Measurements from ENCODE around the gene C17orf78. TPM values are rescaled to one million over a fixed set of nuclear protein-coding genes. Genes with fewer than 3 reads are reported as not detected.
"Not testable (repeated sequence)": the region's sequence is repeated elsewhere in the genome, so short reads cannot be mapped to it uniquely, and the experiment has no call there.

C17orf78 gene
- total RNA-seq (2014; rRNA removed; shearing (Covaris generic)): not detected in 2 replicates

DNA sequence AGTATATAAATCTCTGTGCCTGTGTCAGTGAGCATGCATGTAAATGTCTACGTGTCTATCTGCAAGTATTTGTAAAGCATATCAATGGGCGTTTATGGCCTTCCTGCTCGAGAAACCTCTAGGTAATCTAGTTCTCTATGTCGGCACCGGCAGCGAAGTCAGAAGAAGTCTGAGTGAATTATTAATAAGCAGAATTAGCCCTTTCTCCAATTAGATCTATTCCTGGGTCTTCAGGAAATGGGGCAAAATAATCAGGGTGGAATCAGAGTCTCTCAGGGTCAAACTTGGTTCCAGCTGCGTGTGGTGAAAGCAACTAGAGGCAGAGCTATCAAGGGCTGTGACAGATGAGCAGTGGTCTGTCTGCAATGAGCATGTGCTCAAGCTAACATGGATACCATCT lies at the start of gene C17orf78:
Gene C17orf78, plus strand, starts transcription at position 280 of the 400 bp plus-strand sequence. Its CDS starts 108 bp downstream, at position 388.
- DNase-seq (ENCODE audit: low spot score): no peak

DNA sequence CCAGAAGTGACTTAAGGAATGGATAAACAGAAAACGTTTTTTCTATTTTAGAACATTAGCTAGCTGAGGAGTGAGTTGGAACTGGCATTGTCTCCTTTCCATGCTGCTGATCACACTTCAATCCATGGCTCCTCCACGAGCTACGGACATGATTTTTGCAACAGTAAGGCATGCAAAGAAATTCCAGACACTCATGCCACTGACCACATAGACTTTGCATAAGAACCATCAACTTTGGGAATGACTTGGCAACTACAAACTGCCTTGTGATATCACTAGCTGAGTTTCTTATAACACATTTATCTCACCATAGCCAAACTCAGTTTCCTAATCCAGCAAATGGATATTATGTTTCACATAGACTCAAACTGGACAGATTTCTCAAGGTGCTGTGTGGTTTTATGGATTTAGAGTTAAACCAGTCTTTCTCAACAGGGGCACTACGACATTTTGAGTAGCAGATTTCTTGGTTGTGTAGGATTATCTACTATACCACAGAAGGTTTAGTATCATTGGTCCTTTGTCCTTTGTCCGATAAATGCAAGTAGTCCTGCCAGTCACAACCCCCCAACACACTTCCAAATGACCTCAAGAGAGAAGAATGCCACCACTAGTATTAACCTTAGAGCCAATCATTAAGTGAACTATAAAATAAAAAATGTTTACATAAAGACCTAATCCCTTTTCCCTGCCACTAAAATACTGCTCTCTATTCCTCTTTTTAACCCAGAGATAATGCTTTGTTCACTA lies 48.3 kb upstream of the C17orf78 start:
- peak; percentile 47 for DNase-seq (ENCODE audit: low spot score)

DNA sequence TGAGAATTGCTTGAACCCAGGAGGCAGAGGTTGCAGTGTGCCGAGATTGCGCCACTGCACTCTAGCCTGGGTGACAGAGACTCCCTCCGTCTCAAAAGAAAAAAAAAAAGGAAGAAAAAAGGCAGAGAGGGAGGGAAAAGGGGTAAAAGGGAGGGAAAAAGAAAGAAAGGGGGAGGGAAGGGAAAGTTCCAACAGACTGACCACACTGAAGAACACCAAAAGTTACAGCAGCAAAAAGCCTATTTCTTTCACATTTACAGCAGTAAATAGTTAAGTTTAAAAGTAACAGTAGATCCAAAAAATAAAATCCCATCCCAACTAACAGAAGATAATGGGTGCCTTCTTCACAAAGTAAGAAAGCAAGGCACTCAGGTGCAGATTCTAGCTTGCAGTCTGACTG lies 36.9 kb upstream of the C17orf78 start:
- no peak for DNase-seq (ENCODE audit: low spot score)

DNA sequence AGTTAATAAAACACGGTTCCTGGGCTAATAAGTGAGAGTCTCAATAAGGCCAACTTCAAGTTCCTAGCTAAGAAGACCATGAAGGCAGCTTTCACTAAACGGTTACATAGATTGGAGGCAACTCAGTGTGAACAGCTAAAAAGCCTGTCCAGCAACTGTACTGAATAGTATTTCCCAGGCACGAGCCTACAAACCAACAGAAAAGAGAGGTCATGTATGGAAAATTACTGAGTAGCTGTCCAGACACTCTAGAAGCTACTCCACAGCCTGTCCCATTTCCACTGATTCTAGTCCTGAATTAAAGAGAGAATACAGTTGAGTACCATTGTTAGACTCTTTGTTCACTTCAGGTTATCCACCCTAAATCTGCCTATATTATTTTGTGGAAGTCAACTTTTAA lies 36.5 kb upstream of the C17orf78 start:
- DNase-seq (ENCODE audit: low spot score): no peak

DNA sequence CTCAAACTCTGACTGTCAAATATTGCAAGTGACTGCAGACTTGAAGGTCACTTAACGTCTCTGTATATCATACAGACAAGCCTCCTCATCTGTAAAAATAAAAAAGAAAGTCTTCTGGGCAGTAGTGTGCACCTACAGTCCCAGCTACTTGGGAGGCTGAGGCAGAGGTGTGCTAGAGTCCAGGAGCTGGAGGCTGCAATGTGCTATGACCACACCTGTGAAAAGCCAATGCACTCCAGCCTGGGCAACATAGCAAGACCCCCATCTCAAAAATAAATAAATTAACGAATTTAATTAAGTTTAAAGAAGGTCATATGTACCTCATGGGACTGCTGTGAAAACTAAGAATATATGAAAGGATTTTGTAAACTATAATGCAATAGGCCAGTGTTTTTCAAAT lies 35.0 kb upstream of the C17orf78 start:
- no peak for DNase-seq (ENCODE audit: low spot score)

DNA sequence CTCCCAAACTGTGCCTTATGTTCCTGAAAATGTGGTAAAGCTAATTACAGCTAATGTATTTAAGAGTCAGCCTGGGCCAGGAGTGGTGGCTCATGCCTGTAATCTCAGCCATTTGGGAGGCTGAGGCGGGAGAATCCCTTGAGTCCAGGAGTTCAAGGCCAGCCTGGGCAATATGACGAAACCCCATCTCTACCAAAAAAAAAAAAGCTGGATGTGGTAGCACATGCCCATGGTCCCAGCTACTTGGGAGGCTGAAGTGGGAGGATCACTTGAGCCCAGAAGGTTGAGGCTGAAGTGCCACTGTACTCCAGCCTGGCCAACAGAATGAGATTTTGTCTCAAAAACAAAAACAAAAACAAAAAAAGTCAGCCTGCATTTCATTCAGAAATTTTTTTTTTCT lies 33.2 kb upstream of the C17orf78 start:
- no peak for DNase-seq (ENCODE audit: low spot score)

DNA sequence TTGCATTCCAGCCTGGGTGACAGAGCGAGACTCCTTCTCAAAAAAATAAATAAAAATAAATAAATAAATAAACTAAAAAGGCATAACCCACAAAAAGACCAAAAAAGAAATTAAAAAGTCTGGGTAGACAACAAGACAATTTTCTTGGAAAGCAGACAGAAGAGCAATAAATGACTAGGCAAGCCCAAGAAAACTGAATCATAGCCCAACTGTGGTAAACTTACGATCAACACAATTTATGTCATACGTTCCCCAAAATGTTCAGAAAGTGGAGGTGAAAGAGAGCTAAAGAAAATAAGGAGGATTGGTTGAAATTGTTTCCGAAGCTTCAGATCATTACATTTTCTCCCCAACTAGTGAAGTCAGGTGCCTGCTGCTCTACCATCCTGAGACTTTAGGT lies 31.3 kb upstream of the C17orf78 start:
- no peak for DNase-seq (ENCODE audit: low spot score)

DNA sequence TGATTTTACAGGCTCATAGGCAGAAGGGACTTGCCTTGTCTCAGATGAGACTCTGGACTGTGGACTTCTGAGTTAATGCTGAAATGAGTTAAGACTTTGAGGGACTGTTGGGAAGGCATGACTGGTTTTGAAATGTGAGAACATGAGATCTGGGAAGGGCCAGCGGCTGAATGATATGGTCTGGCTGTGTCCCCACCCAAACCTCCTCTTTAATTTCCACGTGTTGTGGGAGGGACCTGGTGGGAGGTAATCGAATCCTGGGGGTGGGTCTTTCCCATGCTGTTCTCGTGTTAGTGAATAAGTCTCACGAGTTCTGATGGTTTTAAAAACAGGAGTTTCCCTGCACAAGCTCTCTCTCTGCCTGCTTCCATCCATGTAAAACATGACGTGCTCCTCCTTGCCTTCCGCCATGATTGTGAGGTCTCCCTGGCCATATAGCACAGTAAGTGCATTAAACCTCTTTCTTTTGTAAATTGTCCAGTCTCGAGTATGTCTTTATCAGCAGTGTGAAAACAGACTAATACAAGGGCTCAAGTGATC lies 28.9 kb upstream of the C17orf78 start:
- not testable (repeated sequence) for DNase-seq (ENCODE audit: low spot score)

DNA sequence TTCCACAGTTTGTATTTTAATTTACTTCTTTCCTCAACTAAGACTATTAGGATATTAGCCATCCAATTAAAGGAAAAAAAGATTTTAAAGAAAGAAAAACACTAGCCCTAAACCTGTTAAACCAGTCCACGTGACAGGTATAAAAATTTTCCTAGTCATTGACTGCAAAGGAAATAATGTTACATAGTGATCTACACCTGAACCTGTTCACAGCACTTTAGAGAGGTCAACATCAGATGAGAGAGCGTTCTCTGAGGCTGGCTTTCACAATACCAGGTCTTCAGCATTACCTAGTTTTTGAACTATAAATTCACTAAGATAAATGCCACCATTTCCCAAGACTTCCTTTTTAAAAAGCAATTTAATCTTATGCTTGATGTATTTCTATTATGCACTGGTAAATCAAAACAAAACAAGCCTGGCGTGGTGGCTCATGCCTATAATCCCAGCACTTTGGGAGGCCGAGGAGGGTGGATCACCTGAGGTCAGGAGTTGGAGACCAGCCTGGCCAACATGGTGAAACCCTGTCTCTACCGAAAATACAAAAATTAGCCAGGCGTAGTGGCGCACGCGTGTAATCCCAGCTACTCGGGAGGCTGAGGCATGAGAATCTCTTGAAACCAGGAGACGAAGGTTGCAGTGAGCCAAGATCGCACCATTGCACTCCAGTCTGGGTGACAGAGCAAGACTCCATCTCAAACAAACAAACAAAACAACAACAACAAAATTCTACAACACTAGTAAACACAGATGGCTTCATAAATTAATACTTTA lies 18.8 kb upstream of the C17orf78 start:
- not testable (repeated sequence) for DNase-seq (ENCODE audit: low spot score)

DNA sequence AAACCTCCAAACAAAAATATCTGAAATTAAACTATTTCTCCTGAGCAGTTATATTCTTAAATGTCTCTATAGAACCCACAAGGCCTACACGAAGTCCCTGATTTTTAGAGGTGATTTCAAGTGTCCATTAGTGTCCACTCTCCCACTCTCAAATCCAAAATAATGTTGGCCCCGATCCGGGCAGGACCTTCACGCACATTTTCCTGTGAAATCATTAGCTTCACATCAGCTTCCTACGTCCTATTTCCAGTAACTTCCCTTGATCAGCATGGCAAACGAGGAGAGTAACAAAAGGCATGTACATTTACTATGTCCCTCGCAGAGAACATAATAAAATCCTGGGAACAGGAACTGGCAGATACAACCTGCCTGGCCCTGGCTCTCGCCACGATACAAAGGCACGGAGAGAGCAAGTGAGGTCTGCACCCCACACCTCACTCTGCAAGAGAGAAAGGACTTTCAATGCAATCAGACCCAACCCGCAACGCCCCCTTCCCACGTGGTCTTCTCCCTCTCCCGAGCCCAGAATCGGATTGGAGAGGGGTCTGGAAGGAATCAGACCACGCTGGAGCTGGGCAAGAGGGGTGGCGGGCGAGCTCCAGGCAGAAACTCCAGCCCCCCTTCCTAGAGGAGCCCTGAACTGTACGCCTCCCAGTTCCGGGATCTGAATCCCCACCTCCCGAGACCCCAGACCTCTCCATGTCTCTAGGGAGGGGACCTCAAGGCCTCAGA lies 17.5 kb upstream of the C17orf78 start:
- DNase-seq (ENCODE audit: low spot score): peak; percentile 45

DNA sequence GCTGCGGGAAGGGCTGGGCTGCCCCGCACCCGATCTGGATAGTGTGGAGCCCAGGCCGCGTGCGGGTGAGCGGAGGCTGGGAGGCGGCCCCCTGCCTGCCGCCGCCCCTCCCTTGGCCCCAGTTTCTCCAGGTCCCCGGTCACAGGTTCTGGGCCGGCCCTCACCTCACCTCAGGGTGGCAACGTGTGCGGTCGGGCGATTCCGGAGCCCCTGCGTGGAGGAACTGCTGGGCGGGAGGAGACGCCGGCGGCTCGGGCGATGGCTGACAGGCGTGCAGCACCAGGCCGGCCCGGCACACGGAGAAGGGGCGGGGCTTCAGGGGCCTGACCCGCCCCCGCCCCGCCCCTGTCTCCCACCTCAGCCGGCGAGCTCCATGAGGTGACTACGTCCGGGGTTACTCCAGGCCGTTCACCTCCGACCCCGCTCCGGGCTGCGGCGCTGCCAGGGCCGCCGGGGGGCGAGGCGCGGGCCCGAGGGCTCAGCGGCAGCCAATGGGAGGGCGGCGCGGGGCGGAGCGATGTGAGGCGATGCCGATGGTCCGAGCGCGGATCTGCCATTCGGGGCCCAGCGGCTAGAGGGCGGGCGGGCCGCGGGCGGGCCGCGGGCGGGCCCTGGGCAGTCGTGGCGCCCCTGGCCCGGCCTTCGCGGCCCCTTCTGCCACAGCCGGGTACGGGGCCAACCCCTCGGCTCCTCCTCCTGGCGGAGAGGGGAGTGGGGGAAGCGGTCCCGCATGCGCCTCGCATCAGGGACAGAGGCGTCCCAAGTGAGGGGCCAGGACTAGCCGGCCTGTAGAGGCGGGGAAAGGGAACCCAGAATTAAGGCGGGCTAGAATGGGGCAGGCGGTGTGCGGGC lies 16.7 kb upstream of the C17orf78 start:
- DNase-seq (ENCODE audit: low spot score): peak; percentile 90

DNA sequence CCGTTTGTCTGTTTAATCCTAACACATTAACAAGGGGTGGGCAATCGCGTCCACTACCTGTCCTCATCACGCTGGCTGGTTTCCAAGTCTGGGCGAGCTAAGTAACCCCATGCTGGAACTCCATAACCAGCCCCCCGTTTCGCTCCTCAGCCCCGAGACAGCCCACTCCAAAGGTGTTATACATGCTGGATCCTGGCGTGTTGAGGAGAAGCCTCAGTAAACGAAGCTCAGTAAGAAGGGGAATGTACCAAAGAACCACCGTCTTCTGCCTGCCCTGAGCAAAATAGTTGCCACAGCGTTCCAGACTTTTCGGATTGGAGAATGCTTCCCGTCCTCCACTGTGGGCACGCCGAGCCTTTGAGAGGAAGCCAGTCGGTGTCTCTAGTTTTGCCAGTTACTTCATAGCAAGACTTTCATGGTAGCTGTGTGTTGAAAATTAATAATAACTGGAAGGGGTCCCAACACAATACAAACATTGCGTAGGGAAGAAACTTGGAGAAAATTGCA lies 16.1 kb upstream of the C17orf78 start:
- no peak for DNase-seq (ENCODE audit: low spot score)

DNA sequence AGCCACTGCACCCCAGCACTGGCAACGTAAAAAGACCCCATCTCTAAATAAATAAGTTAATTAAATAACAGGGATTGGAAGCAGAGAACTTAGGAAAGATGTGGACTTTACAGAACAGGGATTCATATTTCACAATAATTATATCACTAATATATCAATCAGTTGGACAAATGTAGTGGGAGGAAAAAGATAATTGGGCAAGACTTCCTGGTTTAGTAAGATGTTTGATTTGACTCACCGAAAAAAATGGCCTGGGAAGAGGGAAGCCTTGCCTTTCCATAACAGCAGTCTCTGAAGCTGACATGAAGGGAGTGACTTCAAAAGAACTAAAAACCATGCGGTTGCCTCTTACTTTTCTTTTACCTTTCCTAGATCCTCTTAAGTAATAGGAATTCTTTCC lies 15.2 kb upstream of the C17orf78 start:
- no peak for DNase-seq (ENCODE audit: low spot score)

DNA sequence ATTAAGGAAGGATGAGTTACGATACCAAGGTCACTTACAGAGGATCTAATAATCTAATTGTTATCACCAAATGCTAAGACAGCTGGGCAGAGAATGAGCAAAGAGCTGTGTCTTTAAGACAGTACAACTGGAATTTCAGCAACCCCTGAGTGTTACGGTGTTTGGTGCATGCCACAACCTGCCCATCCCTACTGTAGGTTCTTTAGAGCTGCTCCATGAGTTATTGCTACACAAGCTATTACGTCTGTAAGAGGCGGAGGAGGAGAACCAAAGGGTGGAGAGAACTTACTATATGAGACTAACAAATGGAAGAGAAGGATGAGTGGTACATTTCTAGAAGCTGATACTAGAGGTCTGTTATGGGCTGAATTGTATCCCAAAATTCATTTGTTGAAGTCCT lies 14.2 kb upstream of the C17orf78 start:
- no peak for DNase-seq (ENCODE audit: low spot score)

DNA sequence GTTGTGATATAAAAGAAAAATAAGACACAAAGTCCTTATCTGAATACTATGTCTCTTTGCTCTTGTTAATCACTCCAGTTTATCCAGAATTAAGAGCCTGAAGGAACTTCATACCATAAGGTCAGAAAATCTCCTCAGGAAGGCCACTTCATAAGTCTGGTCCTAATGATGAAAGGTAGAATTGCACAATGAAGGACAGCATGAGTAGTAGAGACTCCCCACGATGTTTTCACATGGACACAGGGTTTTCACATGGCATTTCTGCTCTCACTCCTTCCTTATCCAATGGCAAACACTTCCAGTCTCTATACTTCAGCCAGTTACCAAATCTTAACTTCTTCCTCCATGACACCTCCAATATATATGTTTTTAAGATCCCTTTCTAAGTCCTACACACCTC lies 10.2 kb upstream of the C17orf78 start:
- no peak for DNase-seq (ENCODE audit: low spot score)

DNA sequence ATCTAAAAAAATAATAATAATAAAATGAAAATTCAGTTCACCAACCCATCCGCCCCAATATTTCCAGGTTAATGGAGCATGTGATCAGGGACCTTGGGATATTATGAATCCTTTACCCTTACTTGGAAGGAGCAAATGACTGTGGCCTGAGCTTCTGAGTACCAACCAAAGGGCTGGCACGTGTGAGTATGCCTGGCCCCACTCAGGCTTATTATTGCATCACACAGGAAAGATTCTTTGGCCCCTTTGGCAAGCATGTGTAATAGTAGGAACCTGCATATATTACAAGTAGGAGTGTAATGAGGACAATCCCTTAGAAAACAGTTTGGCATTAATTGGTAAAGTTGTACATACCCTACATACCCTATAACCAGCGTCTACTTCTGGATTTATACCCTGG lies 7.2 kb upstream of the C17orf78 start:
- DNase-seq (ENCODE audit: low spot score): peak; percentile 25

DNA sequence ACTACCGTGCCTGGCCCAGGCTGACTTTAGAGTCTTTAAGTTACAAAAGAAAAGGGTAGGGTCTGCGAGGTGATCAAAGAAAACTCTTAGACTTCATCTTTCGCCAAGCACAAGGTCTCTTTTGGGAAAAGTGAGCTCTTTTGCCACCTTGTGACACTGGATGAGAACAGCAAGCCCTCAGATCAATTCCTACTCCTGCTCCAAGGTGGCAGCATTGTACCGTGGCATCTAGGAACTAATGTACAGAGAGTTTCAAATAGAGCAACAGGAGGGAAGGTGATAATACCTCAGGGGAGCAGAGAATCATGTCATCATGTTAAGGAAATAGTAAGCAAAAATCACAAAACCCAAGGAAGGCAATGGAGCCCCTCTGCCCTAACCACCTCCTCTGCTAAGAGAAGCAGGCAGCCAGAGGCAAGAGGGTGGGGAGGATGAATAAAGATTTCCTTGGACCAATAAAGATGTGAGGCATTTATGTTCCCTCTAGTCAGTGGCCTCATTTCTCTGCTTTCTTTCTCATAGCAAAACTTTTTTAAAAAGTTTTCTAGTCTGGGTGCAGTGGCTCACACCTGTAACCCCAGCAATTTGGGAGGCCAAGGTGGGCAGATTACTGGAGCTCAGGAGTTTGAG lies 2.1 kb upstream of the C17orf78 start:
- peak; percentile 84 for DNase-seq (ENCODE audit: low spot score)

DNA sequence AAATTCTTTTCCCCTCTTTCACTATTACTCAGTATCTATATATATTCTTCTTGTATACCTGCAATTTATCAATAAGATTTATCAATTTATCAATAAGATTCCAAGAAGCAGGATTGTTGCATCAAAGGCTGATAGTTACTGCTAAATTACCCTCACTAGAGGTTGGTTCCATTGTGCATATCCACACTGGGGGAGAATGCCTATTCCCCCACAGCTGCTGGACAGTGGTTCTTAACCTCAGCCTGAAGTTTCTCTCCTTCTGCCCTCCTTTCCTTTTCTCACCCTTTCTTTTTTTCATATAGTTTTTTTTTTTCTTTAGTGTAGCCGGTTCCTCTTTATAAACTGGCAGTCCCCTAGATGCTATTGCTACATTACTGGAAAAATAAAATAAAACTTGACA lies 6.3 kb downstream of the C17orf78 start:
- DNase-seq (ENCODE audit: low spot score): no peak

DNA sequence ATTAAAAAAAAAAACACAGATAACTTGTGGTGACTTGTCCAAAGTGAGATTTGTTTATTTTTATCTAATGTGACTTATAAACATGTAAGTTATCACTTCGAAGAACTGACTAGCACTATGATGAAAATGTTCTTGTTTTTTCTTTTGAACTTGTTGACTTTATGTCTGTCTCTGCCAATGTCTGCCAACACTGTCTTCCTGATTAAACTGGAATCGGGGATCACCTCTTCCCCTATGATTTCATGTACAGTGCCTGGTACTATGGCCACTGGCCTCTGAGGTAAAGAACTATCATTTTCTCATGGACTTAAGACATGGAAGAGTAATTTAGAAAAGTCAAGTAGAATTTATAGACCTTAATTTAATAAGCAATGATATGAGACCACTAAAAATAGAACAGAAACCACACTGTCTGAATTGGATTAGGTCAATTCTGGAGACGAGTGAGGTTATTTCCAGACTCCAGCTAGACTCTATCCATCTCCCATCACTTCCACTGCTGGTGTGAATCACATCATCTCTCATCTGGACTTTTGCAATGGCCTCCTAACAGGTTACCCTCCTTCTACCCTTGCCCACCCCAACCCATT lies 8.9 kb downstream of the C17orf78 start:
- DNase-seq (ENCODE audit: low spot score): no peak

DNA sequence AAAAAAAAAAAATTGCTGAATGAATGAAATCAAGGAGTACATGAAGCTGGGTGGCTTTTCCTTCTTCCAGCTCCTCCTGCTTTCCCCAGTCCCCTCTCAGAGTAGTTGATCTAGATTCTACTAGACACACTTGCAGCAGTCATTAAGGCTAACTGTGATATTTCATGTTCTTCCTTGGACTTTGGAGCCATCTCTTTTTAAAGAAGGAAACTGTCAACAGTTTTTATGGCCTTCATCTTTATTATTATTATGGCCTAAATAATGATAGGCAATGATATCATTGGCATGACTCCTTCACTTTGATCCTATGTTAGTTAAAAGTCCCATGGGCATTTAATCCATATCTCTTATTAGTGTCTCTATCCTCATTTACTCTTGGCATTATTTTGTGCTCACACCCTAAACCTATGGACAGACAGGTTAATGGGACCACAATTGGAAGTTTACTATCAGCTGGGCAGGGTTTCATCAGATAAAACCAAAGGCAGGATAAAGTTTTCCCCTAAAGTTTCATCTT lies 9.7 kb downstream of the C17orf78 start:
- DNase-seq (ENCODE audit: low spot score): no peak

Data from H4 (cell line).